Esophagus squamous epithelium (tissue), 4 donors: ENCODE measurements around the gene GPR137C.

Source experiments
- CTCF ChIP-seq, 6 experiments: fragments of 450-650 bp in 4 of 6; fragments of 200-600 bp in 2 of 6; sonication (generic) in 2 of 6; IDR thresholded peaks; one replicate each; pipeline ENCODE4 v1.5.1; 2016 to 2019; ENCODE audit warnings: antibody characterized with exemption in 6 of 6, mild to moderate bottlenecking in 4 of 6, moderate library complexity in 4 of 6
- POLR2A ChIP-seq, 4 donors: fragments of 450-650 bp; IDR thresholded peaks; one replicate each; pipeline ENCODE4 v1.6.1; 2017; ENCODE audit warnings: antibody characterized with exemption in 4 of 4, mild to moderate bottlenecking in 4 of 4, moderate library complexity in 3 of 4

GRCh38 chr14:52660325-52660724 lies 107.7 kb downstream of the GPR137C start:
- TF ChIP-seq CTCF (IDR thresholded peaks at IDR 0.05) (no peak), POLR2A (IDR thresholded peaks at IDR 0.05) (no peak)
